PC-9 (cell line): ENCODE measurements around the gene MYDGF. TPM values are rescaled to one million over a fixed set of nuclear protein-coding genes. Genes with fewer than 3 reads are reported as not detected.
"Not testable (repeated sequence)": the region's sequence is repeated elsewhere in the genome, so short reads cannot be mapped to it uniquely, and the experiment has no call there.

Experiments used
- BruUV-seq: library from RNA; stranded (reverse); fragments of 400-500 nt; replicated peaks from 2 replicates; lab custom pipeline; 2021; lab: Mats Ljungman, UMichigan
- CTCF ChIA-PET: fragments of 300-600 bp; sonication (Branson Sonifier 250); formaldehyde crosslinking; loops from one replicate; lab custom pipeline; 2022; ENCODE audit warnings: antibody characterized with exemption; lab: Charles Lee
- POLR2A ChIA-PET: fragments of 300-600 bp; sonication (Branson Sonifier 250); formaldehyde crosslinking; loops from one replicate; lab custom pipeline; 2022; ENCODE audit warnings: antibody characterized with exemption; ENCODE audit not compliant: unreplicated experiment; lab: Charles Lee
- DNase-seq, 2 experiments: peaks; one replicate each; pipeline versions ENCODE4 v3.0.0 to v3.0.0-alpha.2; 2015 to 2022; ENCODE audit warnings: mixed read lengths in 1 of 2
- H2AFZ ChIP-seq: fragments of 200-600 bp; sonication (generic); 2 replicates; pipeline ENCODE4 v1.8.1; 2017; ENCODE audit warnings: antibody characterized with exemption
- H3F3A ChIP-seq: fragments of 200-600 bp; sonication (generic); 2 replicates; pipeline ENCODE4 v1.8.1; 2017; ENCODE audit warnings: antibody characterized with exemption, mild to moderate bottlenecking, low read depth; ENCODE audit not compliant: insufficient read depth
- H3K27ac ChIP-seq: fragments of 200-600 bp; sonication (generic); 2 replicates; pipeline ENCODE4 v1.6.1; 2016; ENCODE audit warnings: mixed run types
- H3K27me3 ChIP-seq: fragments of 200-600 bp; sonication (generic); 2 replicates; pipeline ENCODE4 v1.6.1; 2016; ENCODE audit warnings: low read depth, mixed run types; ENCODE audit not compliant: insufficient read depth
- H3K36me3 ChIP-seq: fragments of 200-600 bp; sonication (generic); 2 replicates; pipeline ENCODE4 v1.6.1; 2016; ENCODE audit warnings: low read depth, mixed run types
- H3K4me1 ChIP-seq: fragments of 200-600 bp; sonication (generic); replicated peaks from 2 replicates; pipeline ENCODE4 v1.6.1; 2016; ENCODE audit warnings: mixed run types; ENCODE audit not compliant: insufficient read depth
- H3K4me2 ChIP-seq: fragments of 200-600 bp; sonication (generic); 2 replicates; pipeline ENCODE4 v1.6.1; 2017; ENCODE audit warnings: mixed run types
- H3K4me3 ChIP-seq: fragments of 200-600 bp; sonication (generic); 2 replicates; pipeline ENCODE4 v1.6.1; 2016; ENCODE audit warnings: mixed run types
- H3K79me2 ChIP-seq: fragments of 200-600 bp; sonication (generic); 2 replicates; pipeline ENCODE4 v1.6.1; 2017; ENCODE audit warnings: low read depth, mixed run types
- H3K9me2 ChIP-seq: fragments of 200-600 bp; sonication (generic); 2 replicates; pipeline ENCODE4 v1.8.1; 2017; ENCODE audit warnings: mild to moderate bottlenecking; ENCODE audit not compliant: insufficient read depth
- H3K9me3 ChIP-seq: fragments of 200-600 bp; sonication (generic); 2 replicates; pipeline ENCODE4 v1.8.1; 2016; ENCODE audit warnings: low read depth; ENCODE audit not compliant: insufficient read depth
- H4K20me1 ChIP-seq: fragments of 200-600 bp; sonication (generic); 2 replicates; pipeline ENCODE4 v1.8.1; 2017; ENCODE audit not compliant: insufficient read depth
- CTCF ChIP-seq: fragments of 200-600 bp; sonication (generic); conservative IDR thresholded peaks from 2 replicates; pipeline ENCODE4 v1.6.1; 2017; ENCODE audit warnings: mixed run types, antibody characterized with exemption, mild to moderate bottlenecking, moderate library complexity
- EZH2 ChIP-seq: fragments of 200-600 bp; sonication (generic); IDR thresholded peaks from 2 replicates; pipeline ENCODE4 v1.8.0; 2017; ENCODE audit warnings: antibody characterized with exemption, low read depth
- intact Hi-C: fragments of 100-400 bp; cut with micrococcal nuclease; formaldehyde crosslinking; loops from one replicate; pipeline ENCODE4 v1.10.0; 2022; ENCODE audit not compliant: unreplicated experiment
- total RNA-seq: library from RNA; stranded (reverse); gene quantifications from 2 replicates; pipeline ENCODE4 v1.2.3, GENCODE V29; 2021

MYDGF gene
- total RNA-seq, 1 experiment from 2014 or later, result 60.1 TPM

- H2AFZ ChIP-seq, result no peak overlapping the region
- H4K20me1 ChIP-seq, result no peaks in the 10 kb centered on the region
- H3K4me1 ChIP-seq, result no peaks in the 10 kb centered on the region
- BruUV-seq, result no TSS peak
- H3F3A ChIP-seq, result no peaks in the 10 kb centered on the region
- no peaks in the 10 kb centered on the region for H3K9me3 ChIP-seq
- CTCF ChIA-PET, result no interaction called here
- POLR2A ChIA-PET, result interaction anchor here (0.6 kb wide), 1 partner anchor 10 kb away, joined by 3 read pairs; no protein-coding TSS in a partner anchor
- no peaks in the 10 kb centered on the region for H3K79me2 ChIP-seq
- no peak for TF ChIP-seq CTCF
- no peak for TF ChIP-seq EZH2
- H3K36me3 ChIP-seq, result no peaks in the 10 kb centered on the region
- H3K27me3 ChIP-seq, result no peaks in the 10 kb centered on the region
- H3K4me3 ChIP-seq, result no peak overlapping the region
- no peak overlapping the region for H3K27ac ChIP-seq
- intact Hi-C loops, result no loop called here
- DNase-seq, result no peak
- no peak overlapping the region for H3K4me2 ChIP-seq
- no peaks in the 10 kb centered on the region for H3K9me2 ChIP-seq
Observed at GRCh38 chr19:4684312-4685095, 14.4 kb upstream of the MYDGF start.

GRCh38 chr19:4682417-4683200 lies 12.5 kb upstream of the MYDGF start:
- intact Hi-C loops, result no loop called here

GRCh38 chr19:4680021-4680420 lies 9.9 kb upstream of the MYDGF start:
- H3F3A ChIP-seq, H3K4me3 ChIP-seq, POLR2A ChIA-PET, H3K4me2 ChIP-seq, H3K27me3 ChIP-seq, BruUV-seq, CTCF ChIA-PET, H4K20me1 ChIP-seq, H3K4me1 ChIP-seq, H3K36me3 ChIP-seq, intact Hi-C loops, H3K27ac ChIP-seq, H3K9me3 ChIP-seq, DNase-seq, H2AFZ ChIP-seq, H3K79me2 ChIP-seq, H3K9me2 ChIP-seq: not testable (repeated sequence)

More at GRCh38 chr19:4682417-4683200, 12.5 kb upstream of the MYDGF start:
- Histone ChIP-seq H3K4me2 (no peak overlapping the region), H4K20me1 (no peaks in the 10 kb centered on the region), H2AFZ (no peak overlapping the region), H3K27ac (no peak overlapping the region), H3K4me3 (no peak overlapping the region), H3F3A (no peaks in the 10 kb centered on the region), H3K4me1 (no peaks in the 10 kb centered on the region), H3K27me3 (no peaks in the 10 kb centered on the region), H3K9me3 (no peaks in the 10 kb centered on the region), H3K36me3 (no peaks in the 10 kb centered on the region), H3K9me2 (no peaks in the 10 kb centered on the region), H3K79me2 (no peaks in the 10 kb centered on the region)
- DNase-seq, result no peak
- ChIA-PET CTCF (interaction anchor here (0.7 kb wide), 1 partner anchor 12 kb away, joined by 3 read pairs; no protein-coding TSS in a partner anchor), POLR2A (no interaction called here)
- TF ChIP-seq CTCF, result no peak
- TF ChIP-seq EZH2, result no peak
- BruUV-seq, result no TSS peak
